Stimulated activated CD8-positive, alpha-beta memory T cell treated with anti-CD3 and anti-CD28 coated beads, Interleukin-12 subunit alpha, Interleukin-12 subunit beta, amount 100 ng/mL, for 1 hour (primary cell): ENCODE measurements around the gene CITED4.
A peak's percentile ranks its signal among the peaks of the same experiment; 100 is the strongest.
"Not testable (repeated sequence)": the region's sequence is repeated elsewhere in the genome, so short reads cannot be mapped to it uniquely, and the experiment has no call there.

Source experiments
- DNase-seq: peaks from one replicate; pipeline ENCODE4 v3.0.0-alpha.2; 2020; ENCODE audit warnings: low read depth

CITED4 gene, protein sequence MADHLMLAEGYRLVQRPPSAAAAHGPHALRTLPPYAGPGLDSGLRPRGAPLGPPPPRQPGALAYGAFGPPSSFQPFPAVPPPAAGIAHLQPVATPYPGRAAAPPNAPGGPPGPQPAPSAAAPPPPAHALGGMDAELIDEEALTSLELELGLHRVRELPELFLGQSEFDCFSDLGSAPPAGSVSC

GRCh38 chr1:40862008-40862863, at the start of gene CITED4:
CITED4 (minus strand) TSS chr1:40862363; CDS start chr1:40862127, 236 bp downstream.
- DNase-seq, result peak; percentile 89

GRCh38 chr1:40911105-40911504, 48.9 kb upstream of the CITED4 start:
- DNase-seq, result no peak

GRCh38 chr1:40909281-40909680, 47.1 kb upstream of the CITED4 start:
- DNase-seq, result no peak

DNA sequence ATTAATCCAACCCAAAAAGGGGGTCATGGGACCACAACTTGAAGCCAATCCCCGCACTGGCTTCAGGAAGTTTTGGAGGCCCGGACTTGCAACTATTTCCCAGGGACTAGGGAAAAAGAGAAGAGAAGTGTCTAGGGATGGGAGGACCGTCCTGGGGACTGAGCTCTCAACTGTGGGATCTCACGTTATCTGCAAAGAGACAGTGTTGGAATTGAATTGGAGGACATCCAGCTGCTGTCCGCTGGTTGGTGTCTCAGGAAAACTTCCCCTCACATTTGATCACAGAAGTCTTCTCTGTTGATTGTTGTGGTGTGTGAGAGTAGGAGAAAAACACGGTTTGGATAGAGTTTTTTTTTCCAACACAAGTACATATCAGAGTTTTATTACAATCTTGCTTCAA, 46.2 kb upstream of the CITED4 start:
- no peak for DNase-seq

DNA sequence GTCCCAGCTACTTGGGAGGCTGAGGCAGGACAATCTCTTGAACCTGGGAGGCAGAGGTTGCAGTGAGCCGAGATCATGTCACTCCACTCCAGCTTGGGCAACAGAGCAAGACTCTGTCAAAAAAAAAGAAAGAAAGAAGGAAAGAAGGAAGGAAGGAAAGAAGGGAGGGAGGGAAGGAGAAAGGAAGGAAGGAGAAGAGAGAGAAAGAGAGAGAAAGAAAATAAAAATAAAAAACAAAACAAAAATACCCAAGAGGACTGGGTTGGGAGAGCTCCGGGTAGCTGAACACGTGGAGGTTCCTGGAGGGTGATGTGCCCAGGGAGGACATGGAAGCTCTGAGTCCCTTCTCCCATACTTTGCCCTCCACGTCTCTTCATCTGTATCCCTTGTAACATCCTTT, 45.7 kb upstream of the CITED4 start:
- DNase-seq, result no peak

GRCh38 chr1:40906781-40907400, 44.7 kb upstream of the CITED4 start:
- DNase-seq, result no peak

DNA sequence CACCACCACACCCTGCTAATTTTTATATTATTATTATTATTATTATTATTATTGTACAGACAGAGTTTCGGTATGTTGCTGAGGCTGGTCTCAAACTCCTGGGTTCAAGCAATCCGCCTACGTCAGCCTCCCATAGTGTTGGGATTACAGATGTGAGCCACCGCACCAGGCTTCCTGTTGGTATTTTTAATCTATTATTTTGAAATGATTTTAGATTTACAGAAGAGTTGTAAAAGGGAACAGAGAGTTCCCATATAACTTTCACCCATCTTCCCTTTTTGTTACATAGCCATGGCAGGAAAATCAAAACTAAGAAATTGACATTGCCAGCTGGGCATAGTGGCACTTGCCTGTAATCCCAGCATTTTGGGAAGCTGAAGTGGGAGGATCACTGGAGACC, 42.9 kb upstream of the CITED4 start:
- DNase-seq, result no peak

DNA sequence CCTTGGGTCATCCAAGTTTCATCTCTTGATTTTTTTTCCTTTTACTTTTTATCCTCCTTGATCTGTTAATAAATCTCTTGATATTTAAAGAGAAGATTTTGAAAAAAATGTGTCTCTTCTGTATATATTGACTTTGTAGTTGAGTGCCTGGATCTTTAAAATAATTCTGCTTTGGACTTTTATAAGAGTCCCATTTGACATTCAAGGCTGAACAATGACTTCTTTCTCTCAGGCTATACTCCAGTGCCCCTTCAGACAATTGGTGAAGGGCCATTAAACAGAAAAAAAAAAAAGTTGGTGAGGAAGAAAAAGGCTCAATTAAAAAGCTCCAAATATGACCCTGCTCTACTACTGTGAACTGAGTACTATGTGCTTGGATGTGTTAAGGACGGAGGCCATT, 40.9 kb upstream of the CITED4 start:
- DNase-seq, result no peak

DNA sequence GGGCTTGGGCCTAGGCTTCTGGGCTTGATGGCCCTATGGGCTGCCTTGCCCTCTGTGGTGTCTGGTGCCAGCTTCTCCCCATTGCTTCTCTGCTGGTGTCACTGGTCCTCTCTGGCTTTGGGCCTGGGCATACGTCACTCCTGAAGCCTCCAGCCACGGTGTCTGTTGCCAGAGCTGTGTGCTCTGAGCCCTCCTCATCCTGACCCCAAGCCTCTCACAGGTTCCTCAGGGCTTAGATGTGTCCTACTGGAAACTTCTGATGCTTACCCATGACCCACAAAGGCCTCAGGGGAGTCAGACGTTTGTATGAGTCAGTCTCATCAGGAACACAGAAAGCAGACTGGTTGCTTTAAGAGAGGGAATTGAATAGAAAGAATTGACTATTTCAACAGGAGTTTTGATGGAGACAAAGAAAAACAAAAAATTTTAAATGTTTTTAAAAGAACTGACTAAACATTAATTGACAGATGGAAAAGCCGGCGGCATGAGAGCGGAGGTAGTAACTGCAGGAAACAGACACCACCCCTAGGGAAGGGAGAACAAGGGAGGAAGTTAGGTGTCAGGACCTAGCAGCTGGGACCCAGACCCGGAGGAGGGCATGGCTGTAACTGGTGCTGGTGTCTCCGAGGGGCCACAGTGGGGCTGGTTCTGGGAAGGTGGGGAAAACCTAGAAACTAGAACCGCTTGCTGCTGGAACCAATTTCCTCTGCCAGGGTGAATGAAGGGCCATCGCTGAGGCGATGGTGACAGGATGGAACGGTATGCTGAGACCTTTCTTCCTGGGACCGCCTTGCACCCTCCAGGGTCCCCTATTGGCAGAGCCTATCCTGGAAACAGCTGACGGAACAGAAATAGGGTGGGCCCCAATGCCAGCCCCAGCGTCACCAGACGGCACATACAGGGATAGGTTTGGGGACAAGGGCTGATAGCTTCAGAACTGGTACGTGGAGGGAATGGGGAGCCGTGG, 40.0 kb upstream of the CITED4 start:
- no peak for DNase-seq

- DNase-seq, result no peak
Measured at GRCh38 chr1:40899230-40899870, 37.2 kb upstream of the CITED4 start.

DNA sequence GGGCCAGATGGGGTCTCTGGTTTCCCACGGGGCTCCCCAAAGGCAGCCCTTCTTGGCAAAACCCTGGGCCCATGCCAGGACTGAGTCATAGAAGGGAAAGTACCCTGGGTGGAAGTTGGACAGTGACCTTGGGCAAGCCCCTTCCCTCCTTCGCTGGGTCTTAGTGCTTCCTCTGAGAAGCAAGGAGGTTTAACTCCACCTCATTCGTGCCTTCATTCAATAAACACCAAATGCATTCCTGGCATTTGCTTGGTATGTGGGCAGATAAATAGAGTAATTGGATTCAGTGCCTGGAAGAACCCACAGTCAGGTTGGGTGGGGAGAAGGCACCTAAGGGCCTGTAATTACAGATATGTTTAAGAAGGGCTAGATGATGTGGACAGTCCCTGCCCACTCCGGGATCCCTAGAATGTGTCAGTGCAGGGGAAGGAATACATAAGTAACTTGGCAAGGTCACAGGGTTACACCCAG, 36.3 kb upstream of the CITED4 start:
- DNase-seq, result no peak

GRCh38 chr1:40897513-40897912, 35.4 kb upstream of the CITED4 start:
- DNase-seq, result no peak

DNA sequence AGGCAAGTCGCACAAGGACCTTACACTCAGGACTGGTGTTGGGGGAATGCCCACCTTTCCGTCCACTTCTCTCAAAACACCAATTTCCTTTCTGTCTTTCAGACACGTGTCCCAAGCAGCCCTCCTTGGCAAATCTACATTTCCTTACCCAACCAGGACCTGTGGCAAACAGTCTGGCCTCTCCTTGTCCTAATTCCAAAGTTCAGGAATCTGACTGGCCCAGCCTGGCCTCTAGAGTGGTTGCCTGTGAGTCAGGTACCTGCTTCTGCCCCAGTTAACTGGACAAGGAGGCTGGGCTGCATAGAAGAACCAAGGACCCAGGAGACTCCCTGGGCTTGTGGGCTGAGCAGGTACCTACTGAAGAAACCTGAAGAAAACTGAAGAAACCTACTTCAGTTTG, 34.3 kb upstream of the CITED4 start:
- no peak for DNase-seq

DNA sequence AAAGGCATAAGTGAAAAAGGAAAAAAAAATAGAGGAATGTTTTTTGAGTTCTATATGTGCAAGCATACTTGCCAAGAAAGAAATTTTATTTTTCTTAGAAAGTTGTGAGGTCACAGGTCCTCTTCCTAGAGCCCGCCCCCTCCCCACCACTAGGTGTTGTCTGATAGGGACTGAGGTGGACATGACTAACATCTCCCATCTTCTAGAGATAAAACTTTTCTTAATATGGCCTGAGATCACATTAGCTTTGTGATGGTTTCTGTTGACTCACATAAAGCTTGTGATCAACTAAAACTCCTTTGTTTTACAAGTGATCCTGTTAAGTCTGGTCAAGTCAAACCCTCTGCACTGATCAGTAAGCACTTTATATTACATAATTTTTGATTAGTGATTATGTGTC, 33.4 kb upstream of the CITED4 start:
- DNase-seq, result no peak

- not testable (repeated sequence) for DNase-seq
Measured at GRCh38 chr1:40894858-40895257, 32.7 kb upstream of the CITED4 start.

DNA sequence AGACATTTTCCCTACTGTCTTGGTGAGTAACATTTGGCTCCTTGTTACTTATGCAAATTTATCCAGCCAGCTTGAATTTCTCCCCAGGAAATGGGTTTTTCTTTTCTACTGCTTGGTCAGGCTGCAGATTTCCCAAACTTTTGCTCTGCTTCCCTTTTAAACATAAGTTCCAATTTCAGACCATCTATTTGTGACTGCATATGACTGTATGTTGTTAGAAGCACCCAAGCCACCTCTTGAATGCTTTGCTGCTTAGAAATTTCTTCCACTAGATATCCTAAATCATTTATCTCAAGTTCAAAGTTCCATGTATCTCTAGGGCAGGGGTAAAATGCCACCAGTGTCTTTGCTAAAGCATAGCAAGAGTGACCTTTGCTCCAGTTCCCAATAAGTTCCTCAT, 32.3 kb upstream of the CITED4 start:
- no peak for DNase-seq

DNA sequence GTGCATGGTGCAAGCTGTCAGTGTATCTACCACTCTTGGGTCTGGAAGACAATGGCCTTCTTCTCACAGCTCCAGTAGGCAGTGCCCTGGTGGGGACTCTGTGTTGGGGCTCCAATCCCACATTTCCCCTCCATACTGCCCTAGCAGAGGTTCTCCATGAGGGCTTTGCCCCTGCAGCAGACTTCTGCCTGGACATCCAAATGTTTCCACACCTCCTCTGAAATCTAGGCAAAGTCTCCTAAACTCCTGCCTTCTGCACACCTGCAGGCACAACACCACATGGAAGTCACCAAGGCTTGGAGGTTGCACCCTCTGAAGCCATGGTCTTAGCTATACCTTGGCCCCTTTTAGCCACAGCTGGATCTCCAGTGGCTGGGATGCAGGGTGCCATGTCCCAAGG, 31.8 kb upstream of the CITED4 start:
- DNase-seq, result no peak

GRCh38 chr1:40892354-40892753, 30.2 kb upstream of the CITED4 start:
- no peak for DNase-seq

- no peak for DNase-seq
Measured at GRCh38 chr1:40890771-40891170, 28.6 kb upstream of the CITED4 start.

DNA sequence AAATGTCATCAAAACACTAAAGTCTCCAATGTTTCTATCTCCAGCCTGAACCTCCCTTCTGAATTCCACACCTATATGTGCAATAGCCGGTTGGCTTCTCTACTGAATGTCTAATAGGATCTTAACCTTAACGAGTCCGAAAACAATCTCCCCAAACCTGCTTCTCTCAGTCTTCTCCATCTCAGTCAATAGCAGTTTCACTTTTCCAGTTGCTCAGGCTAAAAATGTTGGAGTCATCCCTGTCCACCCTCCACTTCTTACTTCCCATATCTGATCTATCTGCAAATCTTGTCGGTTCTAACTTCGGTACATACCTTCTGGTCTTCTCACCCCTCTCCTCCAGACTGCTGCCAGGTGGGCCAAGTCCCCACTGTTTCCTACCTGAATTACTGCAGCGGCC, 25.5 kb upstream of the CITED4 start:
- DNase-seq, result no peak

DNA sequence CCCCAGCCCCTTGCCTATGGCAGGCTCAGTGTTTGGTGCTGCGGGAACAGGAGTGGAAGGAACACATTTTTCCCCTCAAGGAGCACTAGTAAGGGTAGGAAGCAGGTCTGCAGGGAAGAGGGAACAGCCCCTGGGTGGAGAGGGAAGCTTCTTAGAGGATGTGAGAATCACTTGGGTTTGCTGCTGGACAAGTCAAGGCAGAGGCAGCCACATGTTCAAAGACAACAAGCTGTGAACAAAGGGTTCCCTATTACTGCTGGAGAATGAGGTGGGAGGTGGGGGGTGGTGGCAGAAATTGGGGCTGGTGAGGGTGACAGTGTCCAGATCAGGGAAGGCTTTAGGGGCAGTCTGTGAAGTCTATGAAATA, 24.8 kb upstream of the CITED4 start:
- no peak for DNase-seq
